Measurements from ENCODE around the gene NUDT1.

DNA sequence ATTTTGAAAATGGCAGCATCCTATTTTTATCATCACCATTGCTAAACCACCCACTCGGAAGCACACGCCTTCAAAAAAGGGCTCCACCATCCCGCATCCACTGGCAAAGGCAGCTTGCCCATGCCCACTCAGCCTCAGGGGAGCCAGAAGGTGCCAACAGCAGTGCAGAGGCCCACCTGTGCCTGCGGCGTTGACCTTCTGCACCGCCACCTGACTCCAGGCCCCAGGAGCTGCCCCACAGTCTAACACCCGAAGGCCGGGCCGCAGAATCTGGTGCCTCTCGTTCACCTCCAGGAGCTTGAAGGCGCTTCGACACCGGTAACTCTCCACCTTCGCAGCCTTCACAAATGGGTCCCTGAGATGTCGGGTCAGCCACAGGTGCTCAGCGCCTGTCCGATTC lies 2.8 kb upstream of the NUDT1 start:
- TF ChIP-seq, protein P1, sequence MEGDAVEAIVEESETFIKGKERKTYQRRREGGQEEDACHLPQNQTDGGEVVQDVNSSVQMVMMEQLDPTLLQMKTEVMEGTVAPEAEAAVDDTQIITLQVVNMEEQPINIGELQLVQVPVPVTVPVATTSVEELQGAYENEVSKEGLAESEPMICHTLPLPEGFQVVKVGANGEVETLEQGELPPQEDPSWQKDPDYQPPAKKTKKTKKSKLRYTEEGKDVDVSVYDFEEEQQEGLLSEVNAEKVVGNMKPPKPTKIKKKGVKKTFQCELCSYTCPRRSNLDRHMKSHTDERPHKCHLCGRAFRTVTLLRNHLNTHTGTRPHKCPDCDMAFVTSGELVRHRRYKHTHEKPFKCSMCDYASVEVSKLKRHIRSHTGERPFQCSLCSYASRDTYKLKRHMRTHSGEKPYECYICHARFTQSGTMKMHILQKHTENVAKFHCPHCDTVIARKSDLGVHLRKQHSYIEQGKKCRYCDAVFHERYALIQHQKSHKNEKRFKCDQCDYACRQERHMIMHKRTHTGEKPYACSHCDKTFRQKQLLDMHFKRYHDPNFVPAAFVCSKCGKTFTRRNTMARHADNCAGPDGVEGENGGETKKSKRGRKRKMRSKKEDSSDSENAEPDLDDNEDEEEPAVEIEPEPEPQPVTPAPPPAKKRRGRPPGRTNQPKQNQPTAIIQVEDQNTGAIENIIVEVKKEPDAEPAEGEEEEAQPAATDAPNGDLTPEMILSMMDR (IDR thresholded peaks at IDR 0.05; ENCODE audit: low read depth, low read length, poor library complexity, severe bottlenecking): no peak
- no peak for TF ChIP-seq EZH2phosphoT487 (IDR thresholded peaks at IDR 0.05; ENCODE audit: borderline replicate concordance, low read length)

All from DOHH2 (cell line).